ENCODE measurements around the gene DBNL.

Gene DBNL

GRCh38 chr7:44101303-44101965 lies 56.9 kb downstream of the DBNL start:
- no peak overlapping the region for H3K27ac ChIP-seq
- TF ChIP-seq CTCF (conservative IDR thresholded peaks at IDR 0.05): no peak

GRCh38 chr7:44101966-44102845 lies 57.7 kb downstream of the DBNL start:
- no peak overlapping the region for H3K27ac ChIP-seq
- TF ChIP-seq CTCF (conservative IDR thresholded peaks at IDR 0.05): no peak

DNA sequence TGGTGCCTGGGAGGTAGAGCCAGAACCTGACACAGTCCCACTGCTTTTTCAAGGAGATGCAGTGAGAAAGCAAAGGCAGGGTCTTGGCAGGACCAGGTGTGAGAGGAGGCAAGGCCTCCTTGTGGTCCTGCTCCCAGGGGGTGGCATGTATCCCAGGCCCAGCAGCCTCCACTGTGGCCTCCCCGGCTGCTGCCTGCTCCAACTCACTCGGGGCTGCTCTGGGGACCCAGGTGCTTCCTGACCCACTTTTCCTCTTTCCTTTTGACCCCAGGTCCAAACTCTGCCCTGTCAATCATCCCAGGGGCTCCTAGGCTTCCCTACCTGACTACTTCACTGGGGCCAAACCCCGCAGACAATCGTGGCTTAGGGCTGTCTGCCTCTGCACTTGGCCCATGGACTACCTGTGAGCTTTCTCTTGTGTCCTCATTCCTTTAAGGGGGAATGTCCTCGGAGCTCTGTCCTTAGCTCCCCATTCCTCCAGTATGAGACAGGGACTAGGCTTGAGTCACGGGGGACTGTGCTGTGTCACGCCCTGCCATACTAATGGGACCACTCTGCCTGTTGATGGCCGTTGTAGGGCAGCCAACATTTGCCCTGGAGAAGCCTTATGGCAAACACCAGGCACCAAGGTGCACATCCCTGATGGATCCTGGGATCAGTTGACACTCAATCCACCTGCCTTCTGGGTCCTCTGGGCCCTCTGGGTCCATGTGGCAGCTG lies 58.5 kb downstream of the DBNL start:
- TF ChIP-seq CTCF (conservative IDR thresholded peaks at IDR 0.05): no peak
- no peak overlapping the region for H3K27ac ChIP-seq

GRCh38 chr7:44103566-44103922 lies 59.0 kb downstream of the DBNL start:
- H3K27ac ChIP-seq: no peak overlapping the region
- no peak for TF ChIP-seq CTCF (conservative IDR thresholded peaks at IDR 0.05)

- no peak for TF ChIP-seq CTCF (conservative IDR thresholded peaks at IDR 0.05)
- H3K27ac ChIP-seq: no peak within 1 kb of the TSS; the same call in 1 of the 2 replicates
Measured at GRCh38 chr7:44103923-44104859, 59.7 kb downstream of the DBNL start, which contains the start of gene AEBP1. Gene AEBP1, plus strand, starts transcription at chr7:44104345. Its CDS starts 321 bp downstream, at chr7:44104666.

DNA sequence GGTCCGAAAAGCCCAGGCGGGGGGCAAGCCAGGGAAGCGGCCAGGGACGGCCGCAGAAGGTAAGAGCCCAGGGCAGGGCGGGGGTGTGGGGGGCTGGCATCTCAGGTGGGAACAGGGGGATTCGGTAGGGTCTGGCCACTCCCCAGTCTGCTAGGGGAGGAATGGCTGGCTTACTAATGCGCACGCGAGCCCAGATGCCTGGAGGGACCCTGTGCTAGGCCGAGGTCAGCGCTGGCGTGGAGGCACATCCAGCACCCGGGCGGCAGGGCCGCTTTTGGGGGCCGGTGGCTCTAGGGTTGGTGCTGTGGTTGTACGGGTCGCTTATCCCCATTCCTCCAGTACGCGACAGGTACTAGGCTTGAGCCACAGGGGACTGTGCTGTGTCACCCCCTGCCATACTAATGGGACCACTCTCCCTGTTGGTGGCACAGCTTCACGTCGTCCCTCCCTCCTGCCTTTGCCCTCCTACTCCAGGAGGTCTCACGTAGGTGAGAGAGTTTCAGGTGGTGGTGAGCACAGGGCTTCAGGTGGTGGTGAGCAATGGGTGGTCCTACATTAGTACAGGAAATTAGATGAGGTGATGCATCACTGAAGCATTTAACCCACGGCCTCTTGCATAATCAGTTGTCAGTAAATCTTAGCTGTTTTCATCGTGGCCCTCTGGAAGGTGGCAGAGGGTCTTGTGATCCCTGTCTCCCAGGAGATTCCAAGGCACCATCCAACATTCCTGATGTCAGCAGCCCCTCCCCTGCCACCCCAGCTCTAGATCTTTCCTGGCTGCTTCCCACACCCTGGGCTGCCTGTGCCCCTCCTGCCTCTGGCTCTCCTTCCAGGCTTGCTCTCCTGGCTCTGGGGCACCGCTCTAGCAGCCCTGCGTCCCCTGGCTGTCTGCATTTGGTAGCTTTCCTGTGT lies 60.6 kb downstream of the DBNL start:
- TF ChIP-seq CTCF (conservative IDR thresholded peaks at IDR 0.05): no peak
- no peak overlapping the region; the same call in 1 of the 2 replicates for H3K27ac ChIP-seq
